NCI-H1436 treated with DMSO at 0.1 percent for 48 hours (cell line): ENCODE results near the gene SH3GLB2.
"Not testable (repeated sequence)": the region's sequence is repeated elsewhere in the genome, so short reads cannot be mapped to it uniquely, and the experiment has no call there.

Experiments used
- DNase-seq: peaks from one replicate; lab custom pipeline; 2025; lab: John Stamatoyannopoulos, UW

SH3GLB2 gene

DNA sequence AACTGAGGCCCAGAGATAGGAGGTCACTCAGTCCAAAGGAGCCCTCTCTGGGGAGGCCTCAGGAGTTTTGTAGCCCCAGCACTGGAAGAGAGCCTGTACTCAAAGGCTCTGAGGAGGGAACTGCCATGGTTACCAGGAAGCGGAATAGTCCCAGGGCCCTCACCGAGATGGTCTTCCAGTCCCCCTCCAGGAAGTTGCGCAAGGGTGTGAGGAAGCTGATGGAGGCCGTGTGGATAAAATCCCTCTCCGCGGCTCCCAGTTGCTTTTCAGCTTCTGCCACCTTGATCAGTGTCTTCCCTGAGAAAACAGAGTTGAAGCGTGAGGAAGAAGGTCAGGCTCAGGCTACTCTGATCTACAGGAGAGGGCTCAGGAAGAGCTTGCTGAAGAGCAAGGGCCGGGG is 13.5 kb downstream of the SH3GLB2 start:
- no peak for DNase-seq

DNA sequence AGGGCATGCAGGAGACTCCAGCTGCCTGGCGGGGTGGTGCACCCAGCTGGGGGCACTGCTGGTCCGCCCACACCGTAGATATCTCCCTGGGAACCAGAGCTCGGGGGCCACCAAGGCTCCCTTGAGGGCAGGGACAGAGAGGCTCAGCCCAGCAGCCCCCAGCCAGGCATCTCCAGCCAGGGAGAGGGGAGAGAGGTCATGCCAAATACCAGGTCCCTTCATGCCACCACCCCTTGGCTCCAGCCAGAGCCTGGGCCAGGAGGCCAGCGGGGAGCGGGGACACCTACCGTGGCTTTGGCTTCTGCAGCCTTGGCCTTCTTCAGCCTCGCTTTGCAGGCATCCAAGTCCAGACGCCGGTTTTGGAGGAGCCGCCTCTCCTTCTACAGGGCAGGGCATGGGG is 14.0 kb downstream of the SH3GLB2 start:
- no peak for DNase-seq

DNA sequence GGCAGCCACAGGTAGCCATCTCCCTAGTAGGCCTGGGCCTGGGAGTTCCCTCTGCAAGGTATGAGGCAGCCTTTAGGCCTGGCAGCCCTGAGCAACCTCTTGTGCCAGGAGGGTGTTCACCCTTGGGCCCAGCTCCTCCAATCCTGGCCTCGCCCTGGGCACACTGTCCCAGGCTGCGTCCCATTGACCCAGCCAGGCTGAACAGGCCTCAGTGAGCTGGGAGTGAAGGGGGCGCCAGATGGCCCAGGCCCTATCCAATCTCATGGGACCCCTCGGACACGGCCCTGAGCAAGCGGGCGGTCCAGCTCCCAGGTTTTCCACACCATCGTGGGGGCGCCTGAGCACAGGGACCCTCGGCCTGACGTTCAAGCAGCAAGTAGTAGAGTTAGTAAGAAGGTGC is 14.5 kb downstream of the SH3GLB2 start:
- no peak for DNase-seq

GRCh38 chr9:129012893-129013448 is 15.2 kb downstream of the SH3GLB2 start:
- DNase-seq: no peak

GRCh38 chr9:129012343-129012742 is 15.8 kb downstream of the SH3GLB2 start:
- DNase-seq: no peak

DNA sequence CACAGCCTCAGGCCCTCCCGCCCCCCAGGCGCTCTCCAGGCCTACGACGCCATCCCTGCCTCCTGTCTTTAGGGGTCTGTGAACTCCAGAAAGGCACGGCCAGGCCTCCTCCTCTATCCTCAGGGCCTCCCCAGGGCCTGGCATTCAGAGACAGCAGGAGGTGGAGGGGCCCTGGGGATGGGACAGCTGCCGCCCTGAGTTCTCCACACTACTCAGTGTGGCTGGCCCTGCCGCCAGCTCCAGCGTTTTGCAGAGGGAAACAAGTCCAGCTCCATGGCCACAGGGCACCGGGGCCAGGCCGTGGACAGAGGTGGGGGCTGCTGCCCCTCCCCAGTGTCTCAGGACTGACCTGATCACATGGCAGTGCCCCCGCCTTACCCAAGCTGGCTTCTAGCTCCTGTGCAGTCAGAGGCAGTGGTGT is 16.4 kb downstream of the SH3GLB2 start:
- DNase-seq: no peak

GRCh38 chr9:129011170-129011569 is 17.0 kb downstream of the SH3GLB2 start:
- no peak for DNase-seq

- no peak for DNase-seq
Observed at GRCh38 chr9:129010267-129010975, 17.7 kb downstream of the SH3GLB2 start.

GRCh38 chr9:129009584-129010141 is 18.5 kb downstream of the SH3GLB2 start:
- DNase-seq: no peak

GRCh38 chr9:129008986-129009583 is 19.0 kb downstream of the SH3GLB2 start:
- no peak for DNase-seq

DNA sequence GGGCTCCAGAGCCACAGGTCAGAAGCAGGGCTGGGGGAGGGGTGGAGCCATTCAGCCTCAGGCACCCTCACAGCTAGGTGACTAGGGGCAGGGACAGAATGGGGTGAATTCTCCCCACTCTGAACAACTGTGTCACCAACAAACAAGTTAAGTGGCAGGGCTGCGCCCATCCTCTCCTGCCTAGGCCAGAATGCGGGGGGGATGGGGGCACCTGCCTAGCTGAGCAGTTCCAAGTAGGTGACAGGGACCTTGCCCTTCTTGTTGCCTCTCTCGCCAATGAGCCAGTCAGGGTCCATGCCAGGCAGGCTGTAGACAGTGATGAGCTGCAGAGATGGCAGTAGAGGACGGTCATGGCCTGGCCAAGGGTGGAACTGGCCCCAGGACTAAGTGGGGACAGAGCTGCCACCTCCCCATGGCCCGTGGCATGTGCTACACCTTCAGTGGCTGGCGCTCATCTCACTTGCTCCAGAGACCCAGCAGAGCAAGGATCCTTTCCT is 19.6 kb downstream of the SH3GLB2 start:
- no peak for DNase-seq

DNA sequence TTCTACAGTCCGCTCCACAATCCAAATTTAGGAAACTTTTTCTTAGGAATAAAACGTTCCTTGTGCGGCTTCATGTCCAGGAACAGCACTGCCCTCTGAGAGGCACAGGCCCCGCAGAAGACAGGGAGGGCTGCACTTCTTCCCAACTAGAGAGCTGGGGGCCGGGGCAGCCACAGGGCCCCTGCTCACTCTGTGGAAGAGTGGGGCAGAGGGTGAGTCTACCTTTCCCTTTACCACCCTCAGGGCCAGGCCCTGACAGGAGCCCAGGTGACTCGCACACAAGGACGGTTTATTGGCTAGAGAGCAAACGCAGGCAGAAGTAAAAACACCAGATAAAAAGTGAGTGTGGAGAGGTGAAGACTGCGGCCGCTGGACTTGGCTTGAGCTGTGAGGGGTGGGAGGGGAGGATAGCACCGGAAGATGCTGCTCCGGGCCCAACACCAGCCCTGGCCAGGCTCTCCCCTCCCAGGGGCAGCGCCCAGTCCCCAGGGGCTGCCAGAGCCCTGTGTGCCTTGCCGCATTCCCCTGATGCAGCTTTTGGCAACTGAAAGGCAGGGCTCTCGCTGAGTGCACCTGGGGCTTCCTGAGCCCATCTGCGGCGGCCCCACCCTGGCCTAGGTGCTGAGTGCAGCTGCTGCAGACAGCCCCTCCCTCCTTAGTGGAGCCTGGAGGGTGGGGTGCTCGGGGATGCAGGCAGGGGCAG is 20.2 kb downstream of the SH3GLB2 start:
- no peak for DNase-seq

DNA sequence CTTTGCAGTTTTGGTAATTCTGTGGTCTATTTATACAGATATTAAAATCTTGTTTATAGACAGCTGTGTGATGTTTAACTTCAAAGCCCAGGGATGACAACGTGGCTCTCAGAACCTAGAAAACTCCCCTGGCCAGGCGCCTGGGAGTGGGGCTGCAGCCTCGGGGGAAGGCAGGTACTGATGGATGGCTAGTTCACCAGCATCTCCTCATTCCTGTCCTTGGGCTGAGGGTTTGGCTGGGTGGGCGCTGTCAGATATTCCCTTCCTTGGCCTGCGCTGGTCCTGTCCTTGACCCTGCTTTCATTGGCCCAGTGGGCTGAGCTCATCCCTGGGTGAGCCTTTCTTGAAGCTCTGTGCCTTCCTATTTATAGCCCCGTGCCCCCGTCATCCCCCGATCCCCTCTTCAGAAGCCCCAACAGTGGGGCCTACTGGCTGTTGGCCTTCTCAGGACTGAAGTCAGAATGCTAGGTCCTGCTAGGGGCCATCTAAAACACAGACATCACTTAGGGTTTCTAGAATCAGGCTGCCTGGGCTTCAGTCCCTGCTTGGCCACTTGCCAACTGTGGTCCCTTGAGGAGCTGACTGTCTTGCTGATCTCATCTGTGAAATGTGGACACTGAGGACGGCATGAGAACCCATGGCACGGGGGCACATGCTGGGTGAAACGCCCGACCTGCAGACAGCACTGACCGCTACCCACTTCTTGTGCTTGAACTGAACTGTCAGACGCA is 20.9 kb downstream of the SH3GLB2 start:
- DNase-seq: no peak

DNA sequence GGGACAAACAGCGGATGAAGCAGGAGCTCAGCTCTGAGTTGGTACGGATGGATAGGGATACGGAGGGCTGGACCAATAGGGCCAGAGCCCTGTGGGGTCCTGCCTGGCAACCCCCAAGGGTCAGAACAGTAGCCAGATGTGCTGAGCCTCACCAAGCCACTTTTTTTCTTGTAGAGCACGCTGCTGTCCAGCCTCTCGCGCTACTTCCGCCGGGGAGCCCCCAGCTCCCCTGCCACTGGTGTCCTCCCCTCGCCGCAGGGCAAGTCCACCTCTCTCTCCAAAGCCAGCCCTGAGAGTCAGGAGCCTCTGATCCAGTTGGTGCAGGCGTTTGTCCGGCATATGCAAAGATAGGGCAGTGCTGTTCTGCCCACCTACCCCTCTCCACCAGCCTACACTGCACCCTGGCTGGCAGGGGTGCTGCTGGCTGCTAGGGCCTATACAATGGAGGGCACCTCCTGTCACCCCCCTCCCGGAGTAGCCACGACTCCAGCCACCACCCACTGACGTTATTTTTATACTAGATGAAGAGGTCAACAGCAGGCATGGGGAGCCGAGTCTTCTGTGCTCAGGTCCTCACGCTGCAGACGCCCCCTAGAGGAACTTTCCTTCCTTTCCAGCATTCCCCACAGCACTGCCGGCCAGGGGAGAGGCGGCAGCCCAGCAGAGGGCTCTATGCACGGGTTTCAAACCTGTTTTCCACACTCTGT is 21.6 kb downstream of the SH3GLB2 start:
- no peak for DNase-seq

GRCh38 chr9:129005336-129005997 is 22.7 kb downstream of the SH3GLB2 start:
- no peak for DNase-seq

DNA sequence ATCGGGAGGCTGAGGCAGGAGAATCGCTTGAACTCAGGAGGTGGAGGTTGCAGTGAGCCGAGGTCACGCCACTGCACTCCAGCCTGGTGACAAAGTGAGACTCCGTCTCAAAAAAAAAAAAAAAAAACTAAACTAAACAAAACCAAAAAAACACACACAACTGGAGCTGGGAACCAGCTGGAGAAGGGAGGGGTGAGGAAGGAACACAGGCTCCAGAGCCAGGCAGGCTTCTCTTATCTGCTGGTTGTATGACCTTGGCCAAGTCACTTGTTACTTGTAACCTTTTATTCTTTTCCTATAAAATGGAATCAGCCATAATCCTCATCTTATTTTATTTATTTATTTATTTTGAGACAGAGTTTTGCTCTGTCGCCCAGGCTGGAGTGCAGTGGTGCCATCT is 24.0 kb downstream of the SH3GLB2 start:
- DNase-seq: not testable (repeated sequence)

DNA sequence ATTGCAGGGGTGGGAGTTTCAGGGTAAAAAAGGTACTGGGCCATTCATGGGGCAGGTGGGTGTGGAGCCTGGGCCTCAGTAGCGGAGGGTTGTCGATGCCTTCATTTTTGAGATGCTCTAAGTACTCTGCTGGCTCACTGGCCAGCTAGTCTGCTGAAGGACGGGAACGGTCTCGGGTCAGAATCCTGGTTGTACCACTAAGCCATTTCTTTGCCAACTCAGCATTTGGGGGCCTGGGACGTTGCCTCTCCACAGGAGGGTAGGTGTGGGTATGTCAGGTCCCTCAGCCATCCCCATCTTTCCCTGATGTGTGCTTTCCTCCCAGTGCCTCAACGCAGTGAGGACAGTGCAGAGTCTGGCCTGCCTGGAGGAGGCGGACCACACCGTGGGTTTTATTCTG is 25.1 kb downstream of the SH3GLB2 start:
- no peak for DNase-seq

DNA sequence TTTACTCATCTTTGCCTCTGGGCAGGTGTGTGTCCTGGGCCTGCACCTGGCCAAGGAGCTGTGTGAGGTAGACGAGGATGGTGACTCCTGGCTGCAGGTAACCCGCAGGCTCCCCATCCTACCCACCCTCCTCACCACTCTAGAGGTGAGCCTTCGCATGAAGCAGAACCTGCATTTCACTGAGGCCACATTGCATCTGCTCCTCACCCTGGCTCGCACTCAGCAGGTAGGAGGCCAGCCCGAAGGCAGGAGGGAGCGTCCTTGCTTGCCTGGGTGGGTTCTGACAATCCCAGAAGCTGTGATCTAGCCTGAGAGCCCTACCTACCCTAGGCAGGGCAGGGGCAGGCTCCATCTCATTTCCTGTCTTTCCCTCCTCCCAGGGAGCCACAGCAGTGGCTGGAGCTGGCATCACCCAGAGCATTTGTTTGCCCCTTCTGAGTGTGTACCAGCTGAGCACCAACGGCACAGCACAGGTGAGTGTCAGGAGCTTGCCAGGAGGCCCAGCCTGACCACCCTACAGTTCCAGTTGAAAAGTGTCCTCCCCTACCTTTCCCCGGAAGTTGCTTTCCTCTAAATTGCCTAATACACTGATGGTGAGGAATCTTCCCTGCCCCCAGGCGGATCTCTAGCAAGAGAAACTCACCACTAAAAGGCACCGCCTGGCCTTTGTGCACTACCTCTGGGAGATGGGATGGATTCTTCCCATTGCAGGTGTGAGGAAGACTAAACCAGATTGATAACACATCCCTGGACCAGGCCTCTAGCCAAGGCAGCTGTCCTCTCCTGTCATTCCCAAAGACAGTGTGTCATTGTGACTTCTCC is 26.4 kb downstream of the SH3GLB2 start:
- no peak for DNase-seq

GRCh38 chr9:128999581-129000206 is 28.4 kb downstream of the SH3GLB2 start:
- DNase-seq: no peak
